H9 (cell line): ENCODE results near the gene KLHDC3. TPM values are rescaled to one million over a fixed set of nuclear protein-coding genes. Genes with fewer than 3 reads are reported as not detected.

Experiments used
- DNase-seq: peaks from one replicate; pipeline ENCODE4 v3.0.0-alpha.2; 2017
- H2AFZ ChIP-seq: one replicate; pipeline ENCODE4 v1.6.1; 2013; ENCODE audit warnings: mild to moderate bottlenecking, low read length, control low read depth, moderate library complexity
- H2AK5ac ChIP-seq: 2 replicates; pipeline ENCODE4 v1.6.1; 2013; ENCODE audit warnings: low read length, control low read depth, mixed read lengths; ENCODE audit not compliant: insufficient read length
- H2BK120ac ChIP-seq: one replicate; pipeline ENCODE4 v1.6.1; 2013; ENCODE audit warnings: low read depth, mild to moderate bottlenecking, low read length, control low read depth, inconsistent platforms; ENCODE audit not compliant: poor library complexity, severe bottlenecking
- H2BK12ac ChIP-seq: 2 replicates; pipeline ENCODE4 v1.6.1; 2013; ENCODE audit warnings: low read length, control low read depth, mixed read lengths, low read depth; ENCODE audit not compliant: insufficient read length
- H2BK15ac ChIP-seq: 2 replicates; pipeline ENCODE4 v1.6.1; 2013; ENCODE audit warnings: low read depth, low read length, control low read depth
- H2BK20ac ChIP-seq: one replicate; pipeline ENCODE4 v1.6.1; 2013; ENCODE audit warnings: low read depth, mild to moderate bottlenecking, low read length, control low read depth, inconsistent platforms; ENCODE audit not compliant: poor library complexity, severe bottlenecking
- H2BK5ac ChIP-seq: 2 replicates; pipeline ENCODE4 v1.6.1; 2013; ENCODE audit warnings: low read length, control low read depth, mixed read lengths; ENCODE audit not compliant: insufficient read length
- H3K14ac ChIP-seq: 2 replicates; pipeline ENCODE4 v1.6.1; 2013; ENCODE audit warnings: low read length, control low read depth; ENCODE audit not compliant: insufficient read depth
- H3K18ac ChIP-seq: 2 replicates; pipeline ENCODE4 v1.6.1; 2013; ENCODE audit warnings: low read depth, mild to moderate bottlenecking, mixed read lengths, low read length, control low read depth; ENCODE audit not compliant: insufficient read length
- H3K23ac ChIP-seq: 2 replicates; pipeline ENCODE4 v1.6.1; 2013; ENCODE audit warnings: low read length, control low read depth, mixed read lengths, low read depth; ENCODE audit not compliant: insufficient read length
- H3K23me2 ChIP-seq: 2 replicates; pipeline ENCODE4 v1.6.1; 2013; ENCODE audit warnings: low read depth, mild to moderate bottlenecking, mixed read lengths, low read length, control low read depth; ENCODE audit not compliant: insufficient read length, poor library complexity, severe bottlenecking
- H3K27ac ChIP-seq: 2 replicates; pipeline ENCODE4 v1.5.1; 2013; ENCODE audit warnings: low read length, control low read depth, mixed read lengths, low read depth; ENCODE audit not compliant: insufficient read length
- H3K27me3 ChIP-seq: 2 replicates; pipeline ENCODE4 v1.6.1; 2013; ENCODE audit warnings: low read length, control low read depth, inconsistent platforms; ENCODE audit not compliant: insufficient read depth
- H3K4ac ChIP-seq: 2 replicates; pipeline ENCODE4 v1.6.1; 2013; ENCODE audit warnings: low read depth, mild to moderate bottlenecking, control low read depth, inconsistent platforms, low read length, moderate library complexity
- H3K4me1 ChIP-seq: 2 replicates; pipeline ENCODE4 v1.6.1; 2013; ENCODE audit warnings: low read length, control low read depth, inconsistent platforms; ENCODE audit not compliant: insufficient read depth
- H3K4me2 ChIP-seq: 2 replicates; pipeline ENCODE4 v1.6.1; 2013; ENCODE audit warnings: low read length, control low read depth, mixed read lengths; ENCODE audit not compliant: insufficient read length, insufficient read depth
- H3K56ac ChIP-seq: 2 replicates; pipeline ENCODE4 v1.6.1; 2013; ENCODE audit warnings: low read depth, mild to moderate bottlenecking, mixed read lengths, low read length, control low read depth; ENCODE audit not compliant: insufficient read length
- H3K79me1 ChIP-seq: 2 replicates; pipeline ENCODE4 v1.6.1; 2013; ENCODE audit warnings: low read depth, mild to moderate bottlenecking, moderate library complexity, low read length, control low read depth, inconsistent platforms; ENCODE audit not compliant: insufficient read depth, poor library complexity, severe bottlenecking
- H3K79me2 ChIP-seq: 2 replicates; pipeline ENCODE4 v1.6.1; 2013; ENCODE audit warnings: low read length, control low read depth, inconsistent platforms; ENCODE audit not compliant: insufficient read depth
- H3K9ac ChIP-seq: 2 replicates; pipeline ENCODE4 v1.6.1; 2013; ENCODE audit warnings: low read length, control low read depth, mixed read lengths; ENCODE audit not compliant: insufficient read length; ENCODE audit errors: extremely low read depth
- H3K9me3 ChIP-seq: one replicate; pipeline ENCODE4 v1.6.1; 2013; ENCODE audit warnings: low read depth, low read length, inconsistent platforms; ENCODE audit not compliant: control insufficient read depth
- H3T11ph ChIP-seq: one replicate; pipeline ENCODE4 v1.6.1; 2013; ENCODE audit warnings: mild to moderate bottlenecking, low read length, control low read depth, inconsistent platforms
- H4K20me1 ChIP-seq: one replicate; pipeline ENCODE4 v1.6.1; 2013; ENCODE audit not compliant: control insufficient read depth, insufficient read length, insufficient read depth
- H4K5ac ChIP-seq: 2 replicates; pipeline ENCODE4 v1.6.1; 2013; ENCODE audit warnings: low read depth, mild to moderate bottlenecking, mixed read lengths, low read length, control low read depth; ENCODE audit not compliant: insufficient read length
- H4K8ac ChIP-seq: replicated peaks from 2 replicates; pipeline ENCODE4 v1.6.1; 2013; ENCODE audit warnings: low read length, control low read depth, mixed read lengths, low read depth; ENCODE audit not compliant: insufficient read length
- H4K91ac ChIP-seq: 2 replicates; pipeline ENCODE4 v1.6.1; 2013; ENCODE audit warnings: low read depth, mild to moderate bottlenecking, moderate library complexity, mixed read lengths, low read length, control low read depth; ENCODE audit not compliant: insufficient read length
- H3K27ac Mint-ChIP-seq, 3 experiments: 2 replicates in 2 of 3; 3 replicates in 1 of 3; pipeline ENCODE4 v1.8.0; 2020 to 2021; ENCODE audit warnings: mixed read lengths in 3 of 3, mild to moderate bottlenecking in 1 of 3, moderate library complexity in 1 of 3
- H3K27me3 Mint-ChIP-seq: 2 replicates; pipeline ENCODE4 v1.8.0; 2021; ENCODE audit warnings: low read depth, mild to moderate bottlenecking, moderate library complexity, mixed read lengths
- H3K36me3 Mint-ChIP-seq, 3 experiments: 2 replicates in 2 of 3; 3 replicates in 1 of 3; pipeline ENCODE4 v1.8.0; 2020 to 2021; ENCODE audit warnings: low read depth in 3 of 3, mixed read lengths in 3 of 3; ENCODE audit not compliant: insufficient read depth in 1 of 3
- H3K4me1 Mint-ChIP-seq, 2 experiments: 2 replicates each; pipeline ENCODE4 v1.8.0; 2020; ENCODE audit warnings: mixed read lengths in 2 of 2
- H3K4me3 Mint-ChIP-seq, 2 experiments: 2 replicates in 1 of 2; 3 replicates in 1 of 2; pipeline ENCODE4 v1.8.0; 2020 to 2021; ENCODE audit warnings: mild to moderate bottlenecking in 2 of 2, mixed read lengths in 2 of 2, moderate library complexity in 1 of 2
- H3K9me3 Mint-ChIP-seq, 2 experiments: 2 replicates in 1 of 2; 3 replicates in 1 of 2; pipeline ENCODE4 v1.8.0; 2020; ENCODE audit warnings: mild to moderate bottlenecking in 2 of 2, mixed read lengths in 2 of 2, moderate library complexity in 1 of 2
- CTCF ChIP-seq: fragments of 200-600 bp; sonication (generic); conservative IDR thresholded peaks from 3 replicates; pipeline ENCODE4 v1.8.0; 2021; ENCODE audit warnings: antibody characterized with exemption, mild to moderate bottlenecking
- WGBS: extraction: QIAGEN DNeasy Blood & Tissue Kit; methylation state at CpG from one replicate; pipeline ENCODE4 v1.1.7; 2013; ENCODE audit warnings: missing lambda C conversion rate, low lambda C conversion rate, mixed read lengths; ENCODE audit not compliant: insufficient read length; ENCODE audit errors: extremely low coverage; 5-methylcytosine and 5-hydroxymethylcytosine counted together
- total RNA-seq: library from RNA; stranded (reverse); gene quantifications from 2 replicates; pipeline ENCODE4 v1.2.1, GENCODE V29; 2021

Gene KLHDC3
- total RNA-seq, 1 experiment from 2014 or later: 146 TPM

GRCh38 chr6:43032326-43032725, 18.3 kb downstream of the KLHDC3 start:
- Mint-ChIP-seq H3K4me3 (no peak overlapping the region), H3K36me3 (peaks cover 36 to 91% (median 63%) of the 10 kb centered on the region in 3 experiments; a peak in 6 of 7 replicates), H3K9me3 (no peaks in the 10 kb centered on the region), H3K27ac (no peak overlapping the region), H3K4me1 (no peaks in the 10 kb centered on the region), H3K27me3 (no peaks in the 10 kb centered on the region; the same call in 1 of the 2 replicates)
- H3K18ac ChIP-seq: no peak overlapping the region
- no peaks in the 10 kb centered on the region for H3K4me1 ChIP-seq
- no peak overlapping the region for H2BK120ac ChIP-seq
- no peak overlapping the region for H2BK5ac ChIP-seq
- no peak overlapping the region for H3K4ac ChIP-seq
- H2AFZ ChIP-seq: no peak overlapping the region
- H2BK15ac ChIP-seq: no peak overlapping the region
- H3K79me2 ChIP-seq: no peaks in the 10 kb centered on the region
- no CpG with 5 or more reads among the region's 4 CpGs for WGBS
- no peaks in the 10 kb centered on the region for H3K23me2 ChIP-seq
- H2BK12ac ChIP-seq: no peak overlapping the region
- H3K79me1 ChIP-seq: no peaks in the 10 kb centered on the region
- H3K4me2 ChIP-seq: no peak overlapping the region
- H3K9me3 ChIP-seq: no peaks in the 10 kb centered on the region
- H3K27me3 ChIP-seq: no peaks in the 10 kb centered on the region
- no peak overlapping the region for H3K27ac ChIP-seq
- no peak overlapping the region for H4K8ac ChIP-seq
- H2BK20ac ChIP-seq: no peak overlapping the region
- H3K23ac ChIP-seq: no peak overlapping the region
- no peak for TF ChIP-seq CTCF
- H3T11ph ChIP-seq: no peak overlapping the region
- H2AK5ac ChIP-seq: no peak overlapping the region
- H4K91ac ChIP-seq: no peak overlapping the region
- no peaks in the 10 kb centered on the region for H4K20me1 ChIP-seq
- H3K9ac ChIP-seq: no peak overlapping the region
- H3K14ac ChIP-seq: no peak overlapping the region
- no peak for DNase-seq
- H4K5ac ChIP-seq: no peak overlapping the region
- H3K56ac ChIP-seq: no peak overlapping the region
